ENCODE measurements around the gene SP110.

DNA sequence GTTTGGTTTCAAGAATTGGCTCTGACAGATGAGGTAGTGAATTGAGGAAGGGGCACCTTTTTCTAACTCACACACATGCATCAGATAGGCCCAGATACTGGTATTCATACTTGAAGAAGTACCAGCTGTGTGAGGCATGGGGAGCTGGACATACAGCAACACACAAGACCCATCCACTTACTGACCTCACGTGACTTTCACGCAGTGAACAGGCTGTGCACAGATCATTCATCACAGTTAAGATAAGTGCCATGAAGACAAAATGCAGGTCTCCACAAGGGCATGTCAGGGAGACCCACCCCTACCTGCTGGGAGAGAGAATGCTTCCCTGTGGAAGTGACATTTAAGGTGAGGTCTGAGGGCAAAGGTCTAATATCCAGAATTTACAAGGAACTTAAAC, 38.6 kb downstream of the SP110 start:
- TF ChIP-seq, protein P1, sequence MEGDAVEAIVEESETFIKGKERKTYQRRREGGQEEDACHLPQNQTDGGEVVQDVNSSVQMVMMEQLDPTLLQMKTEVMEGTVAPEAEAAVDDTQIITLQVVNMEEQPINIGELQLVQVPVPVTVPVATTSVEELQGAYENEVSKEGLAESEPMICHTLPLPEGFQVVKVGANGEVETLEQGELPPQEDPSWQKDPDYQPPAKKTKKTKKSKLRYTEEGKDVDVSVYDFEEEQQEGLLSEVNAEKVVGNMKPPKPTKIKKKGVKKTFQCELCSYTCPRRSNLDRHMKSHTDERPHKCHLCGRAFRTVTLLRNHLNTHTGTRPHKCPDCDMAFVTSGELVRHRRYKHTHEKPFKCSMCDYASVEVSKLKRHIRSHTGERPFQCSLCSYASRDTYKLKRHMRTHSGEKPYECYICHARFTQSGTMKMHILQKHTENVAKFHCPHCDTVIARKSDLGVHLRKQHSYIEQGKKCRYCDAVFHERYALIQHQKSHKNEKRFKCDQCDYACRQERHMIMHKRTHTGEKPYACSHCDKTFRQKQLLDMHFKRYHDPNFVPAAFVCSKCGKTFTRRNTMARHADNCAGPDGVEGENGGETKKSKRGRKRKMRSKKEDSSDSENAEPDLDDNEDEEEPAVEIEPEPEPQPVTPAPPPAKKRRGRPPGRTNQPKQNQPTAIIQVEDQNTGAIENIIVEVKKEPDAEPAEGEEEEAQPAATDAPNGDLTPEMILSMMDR (IDR thresholded peaks at IDR 0.05; ENCODE audit: insufficient read depth, low read depth, low read length) = no peak
- TF ChIP-seq EZH2 (IDR thresholded peaks at IDR 0.05; ENCODE audit: insufficient read depth, low read length) = no peak

All from astrocyte (in vitro differentiated cells and primary cell).